ENCODE data around the gene SRP72. TPM values are rescaled to one million over a fixed set of nuclear protein-coding genes. Genes with fewer than 3 reads are reported as not detected.

The SRP72 gene
- polyA plus RNA-seq, 1 of the 3 experiments (the other 2 are of a cell fraction), result 47.6 TPM

GRCh38 chr4:56540826-56541225 lies 73.4 kb downstream of the SRP72 start:
- POLR2A ChIA-PET, result no interaction called here
- Histone ChIP-seq H4K20me1 (ENCODE audit: insufficient read depth) (no peaks in the 10 kb centered on the region), H3K9me3 (no peaks in the 10 kb centered on the region), H3K27me3 (ENCODE audit: insufficient read depth) (no peaks in the 10 kb centered on the region), H3F3A (replicated peaks; ENCODE audit: insufficient read depth) (no peaks in the 10 kb centered on the region), H2AFZ (ENCODE audit: low read depth) (no peak overlapping the region), H3K27ac (ENCODE audit: low read depth in 2 of 2, low read length in 1 of 2) (no peak overlapping the region), H3K79me2 (ENCODE audit: insufficient read depth) (no peaks in the 10 kb centered on the region), H3K36me3 (replicated peaks in 1 of 2; ENCODE audit: control insufficient read depth in 1 of 2, insufficient read depth in 2 of 2, low read length in 1 of 2) (no peaks in the 10 kb centered on the region), H3K4me3 (ENCODE audit: low read depth in 2 of 2, low read length in 1 of 2) (no peak overlapping the region), H3K9me2 (no peaks in the 10 kb centered on the region), H3K9ac (no peak overlapping the region), H3K4me1 (ENCODE audit: control insufficient read depth in 1 of 2, insufficient read depth in 2 of 2, low read depth in 1 of 2, low read length in 1 of 2) (no peaks in the 10 kb centered on the region), H3K4me2 (no peak overlapping the region)
- WGBS (ENCODE audit: low lambda C conversion rate), result 90% methylated on average over 4 of the region's 4 CpGs
- CTCF ChIA-PET, result no interaction called here
- TF ChIP-seq MAX (IDR thresholded peaks at IDR 0.05; ENCODE audit: low read depth) (no peak), IRF3 (IDR thresholded peaks at IDR 0.05; ENCODE audit: low read depth, low read length) (no peak), FOXM1 (IDR thresholded peaks at IDR 0.05; ENCODE audit: low read depth) (no peak), NFIC (IDR thresholded peaks at IDR 0.05; ENCODE audit: borderline replicate concordance) (no peak), YY1 (IDR thresholded peaks at IDR 0.05; ENCODE audit: low read depth) (no peak), FOXJ3 (CRISPR knock-in tag; IDR thresholded peaks at IDR 0.05) (no peak), SIN3A (IDR thresholded peaks at IDR 0.05; ENCODE audit: borderline replicate concordance, low read depth, low read length) (no peak), RFX5 (IDR thresholded peaks at IDR 0.05; ENCODE audit: low read length) (no peak), USF2 (IDR thresholded peaks at IDR 0.05; ENCODE audit: borderline replicate concordance, low read depth, low read length) (no peak), EZH2phosphoT487 (IDR thresholded peaks at IDR 0.05; ENCODE audit: borderline replicate concordance, low read depth) (no peak), TEAD4 (IDR thresholded peaks at IDR 0.05; ENCODE audit: borderline replicate concordance, insufficient read depth) (no peak), RAD21 (IDR thresholded peaks at IDR 0.05; ENCODE audit: low read length) (no peak), POLR2AphosphoS5 (IDR thresholded peaks at IDR 0.05; ENCODE audit: low read depth, low read length) (no peak), TCF12 (IDR thresholded peaks at IDR 0.05) (no peak)
- DNase-seq, result no peak

GRCh38 chr4:56544573-56545131 lies 77.2 kb downstream of the SRP72 start:
- Histone ChIP-seq H3K4me1 (ENCODE audit: control insufficient read depth in 1 of 2, insufficient read depth in 2 of 2, low read depth in 1 of 2, low read length in 1 of 2) (no peaks in the 10 kb centered on the region), H3K4me2 (peak overlapping the region; percentile 56), H3K4me3 (ENCODE audit: low read depth in 2 of 2, low read length in 1 of 2) (peak overlapping the region; percentile 44 to 52), H3K27me3 (ENCODE audit: insufficient read depth) (no peaks in the 10 kb centered on the region; the same call in 1 of the 2 replicates), H4K20me1 (ENCODE audit: insufficient read depth) (no peaks in the 10 kb centered on the region), H2AFZ (ENCODE audit: low read depth) (0 out of 2 replicates have a peak overlapping the region, but pooled peaks have one; percentile 15), H3K79me2 (ENCODE audit: insufficient read depth) (no peaks in the 10 kb centered on the region), H3K9me3 (no peaks in the 10 kb centered on the region), H3K9me2 (no peaks in the 10 kb centered on the region), H3K9ac (no peak overlapping the region), H3K36me3 (replicated peaks in 1 of 2; ENCODE audit: control insufficient read depth in 1 of 2, insufficient read depth in 2 of 2, low read length in 1 of 2) (no peaks in the 10 kb centered on the region), H3F3A (replicated peaks; ENCODE audit: insufficient read depth) (no peaks in the 10 kb centered on the region), H3K27ac (ENCODE audit: low read depth in 2 of 2, low read length in 1 of 2) (peak overlapping the region in 1 of 2 experiments; percentile 76; a peak in 2 of 4 replicates)
- CTCF ChIA-PET, result interaction anchor here (0.6 to 2.6 kb wide), 45 partner anchors 8 to 587 kb away, joined by 3 to 37 read pairs (median 4); partner anchors contain the start of genes AASDH, PAICS and SRP72
- peak; percentile 93 for DNase-seq
- WGBS (ENCODE audit: low lambda C conversion rate), result 5% methylated on average over 25 of the region's 33 CpGs
- POLR2A ChIA-PET, result interaction anchor here (0.5 to 1.3 kb wide), 4 partner anchors 8 to 267 kb away, joined by 3 to 8 read pairs (median 6); partner anchors contain the start of gene PAICS
- no peak for TF ChIP-seq FOSL2 (IDR thresholded peaks at IDR 0.05; ENCODE audit: borderline replicate concordance, low read depth)
- TF ChIP-seq MXI1 (IDR thresholded peaks at IDR 0.05; ENCODE audit: low read depth, low read length), result peak; percentile 84
- peak; percentile 80 for TF ChIP-seq RCOR1 (IDR thresholded peaks at IDR 0.05; ENCODE audit: low read length)
- peak; percentile 75 for TF ChIP-seq SMC3 (IDR thresholded peaks at IDR 0.05; ENCODE audit: low read depth, low read length)
- TF ChIP-seq RXRA (IDR thresholded peaks at IDR 0.05; ENCODE audit: borderline replicate concordance, low read depth), result no peak
- no peak for TF ChIP-seq GATA2 (CRISPR knock-in tag; IDR thresholded peaks at IDR 0.05)
- TF ChIP-seq USF2 (IDR thresholded peaks at IDR 0.05; ENCODE audit: borderline replicate concordance, low read depth, low read length), result no peak
- TF ChIP-seq MAX (IDR thresholded peaks at IDR 0.05; ENCODE audit: low read depth), result peak; percentile 93
- TF ChIP-seq RFX5 (IDR thresholded peaks at IDR 0.05; ENCODE audit: low read length), result no peak
- TF ChIP-seq ELF1 (IDR thresholded peaks at IDR 0.05), result no peak
- peak; percentile 80 for TF ChIP-seq RAD21 (IDR thresholded peaks at IDR 0.05; ENCODE audit: low read length)
- TF ChIP-seq POLR2AphosphoS5 (IDR thresholded peaks at IDR 0.05; ENCODE audit: low read depth, low read length), result no peak
- no peak for TF ChIP-seq NRF1 (IDR thresholded peaks at IDR 0.05; ENCODE audit: low read depth, low read length)
- peak; percentile 82 for TF ChIP-seq CHD2 (IDR thresholded peaks at IDR 0.05; ENCODE audit: low read length, partially characterized antibody)
- TF ChIP-seq EP300 (IDR thresholded peaks at IDR 0.05; ENCODE audit: borderline replicate concordance in 1 of 2, low read depth in 1 of 2, low read length in 1 of 2), result no peak
- 0 out of 2 replicates have a peak, but pooled peaks have one; percentile 17 for TF ChIP-seq YY1 (IDR thresholded peaks at IDR 0.05; ENCODE audit: low read depth)
- no peak for TF ChIP-seq FOXM1 (IDR thresholded peaks at IDR 0.05; ENCODE audit: low read depth)
- TF ChIP-seq EZH2phosphoT487 (IDR thresholded peaks at IDR 0.05; ENCODE audit: borderline replicate concordance, low read depth), result no peak
- peak; percentile 10; the same call in 1 of the 2 replicates for TF ChIP-seq NFIC (IDR thresholded peaks at IDR 0.05; ENCODE audit: borderline replicate concordance)
